NCI-H82 treated with DMSO at 0.1 percent for 48 hours (cell line): ENCODE measurements around the gene MYBPC3.
"Not testable (repeated sequence)": the region's sequence is repeated elsewhere in the genome, so short reads cannot be mapped to it uniquely, and the experiment has no call there.

Experiments
- DNase-seq: peaks from one replicate; lab custom pipeline; 2025; ENCODE audit not compliant: unreplicated experiment; lab: John Stamatoyannopoulos, UW

Gene MYBPC3

GRCh38 chr11:47326198-47326597, 26.3 kb downstream of the MYBPC3 start:
- no peak for DNase-seq

DNA sequence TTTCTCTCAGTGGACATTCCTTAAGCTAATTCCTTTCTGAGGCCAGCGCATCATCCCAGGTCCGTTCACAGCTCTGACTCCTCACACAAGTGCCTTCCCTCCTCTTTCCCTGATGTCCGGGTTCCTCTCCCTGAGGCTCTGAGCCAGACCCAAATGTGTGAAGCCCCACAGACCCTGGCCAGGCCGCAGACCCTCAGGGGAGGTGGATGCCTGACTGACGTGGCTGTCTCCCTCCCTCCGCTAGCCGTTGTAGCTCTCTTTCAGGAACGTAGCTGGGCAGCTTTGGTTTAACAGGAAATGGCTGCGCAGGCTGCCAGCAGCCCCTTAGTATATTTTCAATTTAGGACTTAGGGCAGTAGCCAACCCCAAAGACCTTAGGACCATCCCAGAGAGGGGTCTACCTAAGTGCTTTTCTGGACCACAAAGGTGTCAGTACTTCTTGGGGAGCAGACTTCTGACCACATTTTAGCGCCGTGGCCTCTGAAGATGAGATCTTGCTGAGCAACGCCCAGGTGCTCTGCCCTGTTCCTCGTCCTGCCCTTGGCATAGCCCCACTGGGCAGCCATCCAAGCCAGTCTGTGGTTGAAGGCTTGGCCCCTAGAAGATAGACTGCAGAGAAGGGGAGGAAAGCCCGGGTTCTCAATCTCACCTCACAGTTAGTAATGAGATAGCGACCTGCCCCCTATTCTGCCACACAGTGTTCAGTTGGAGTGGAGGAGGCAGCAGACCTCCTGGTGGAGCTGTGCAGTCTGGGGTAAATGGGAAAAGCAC, 27.0 kb downstream of the MYBPC3 start:
- no peak for DNase-seq

- no peak for DNase-seq
These were observed 28.0 kb downstream of the MYBPC3 start for GRCh38 chr11:47324520-47324919.

DNA sequence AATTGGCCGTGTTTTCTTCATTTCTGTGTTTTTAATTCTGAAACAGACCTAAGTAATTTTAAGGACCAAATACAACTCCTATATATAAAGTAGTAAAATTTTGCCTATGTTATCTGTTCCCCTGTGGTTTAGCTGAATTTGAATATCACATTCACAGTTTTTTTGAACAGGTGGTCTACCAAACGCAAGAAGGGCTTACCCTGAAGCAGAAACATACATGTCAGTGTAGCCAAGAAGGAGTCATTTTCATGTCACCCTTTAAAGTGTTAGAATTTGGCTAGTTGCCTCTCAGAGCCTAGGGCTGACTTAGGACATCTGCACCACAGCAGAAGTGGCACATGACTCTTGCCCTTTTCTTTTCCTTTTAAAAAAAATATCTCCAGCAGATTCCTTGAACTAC, 34.3 kb downstream of the MYBPC3 start:
- no peak for DNase-seq

DNA sequence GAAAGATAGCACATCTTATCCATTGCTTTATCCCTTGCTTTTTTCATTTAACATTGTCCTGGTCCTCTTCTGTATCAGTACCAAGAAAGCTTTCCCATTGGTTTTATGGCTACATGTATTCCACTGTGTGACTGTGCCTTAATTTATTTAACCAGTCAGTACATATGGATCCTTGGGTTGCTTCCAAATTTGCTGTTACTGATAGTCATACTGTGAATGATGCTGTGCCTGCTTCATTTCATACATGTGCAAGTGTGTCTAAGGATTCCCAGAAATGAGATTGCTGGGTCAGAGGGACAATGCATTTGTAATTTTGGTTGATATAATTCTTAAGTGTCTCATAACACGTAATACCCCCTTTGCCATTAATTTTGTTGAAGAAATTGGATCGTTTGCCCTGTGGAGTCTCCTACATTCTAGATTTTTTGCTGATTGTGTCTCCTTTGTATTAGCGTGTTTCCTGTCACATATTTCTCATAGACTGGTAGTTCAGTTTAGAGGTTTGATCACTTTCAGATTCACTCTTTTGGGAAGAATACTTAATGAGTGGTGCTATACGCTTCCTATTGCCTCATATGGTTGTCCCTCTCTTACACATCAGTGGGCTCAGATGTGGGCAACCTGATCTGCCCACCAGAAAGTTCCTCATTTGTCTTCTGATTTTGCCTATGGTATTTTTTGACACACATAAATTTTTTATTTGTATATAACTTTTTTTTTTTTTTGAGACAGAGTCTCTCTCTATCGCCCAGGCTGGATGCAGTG, 35.3 kb downstream of the MYBPC3 start:
- no peak for DNase-seq

GRCh38 chr11:47316501-47316900, 36.0 kb downstream of the MYBPC3 start:
- not testable (repeated sequence) for DNase-seq

DNA sequence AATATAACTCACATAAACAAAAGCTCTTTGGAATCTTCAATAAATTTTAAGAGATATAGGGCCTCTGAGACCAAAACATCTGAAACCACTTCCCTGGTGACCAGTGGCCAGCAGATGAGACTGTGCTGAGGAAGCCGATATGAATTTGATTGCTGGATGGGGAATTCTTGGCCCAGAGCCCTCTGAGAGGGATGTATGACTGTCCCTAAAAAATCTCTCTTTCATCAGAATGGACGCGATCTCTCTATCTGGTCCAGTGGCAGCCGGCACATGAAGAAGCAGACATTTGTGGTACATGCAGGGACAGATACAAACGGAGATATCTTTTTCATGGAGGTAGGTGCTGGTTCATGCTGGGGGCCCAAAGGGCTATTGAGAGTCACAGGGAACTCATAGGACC, 37.5 kb downstream of the MYBPC3 start:
- no peak for DNase-seq

DNA sequence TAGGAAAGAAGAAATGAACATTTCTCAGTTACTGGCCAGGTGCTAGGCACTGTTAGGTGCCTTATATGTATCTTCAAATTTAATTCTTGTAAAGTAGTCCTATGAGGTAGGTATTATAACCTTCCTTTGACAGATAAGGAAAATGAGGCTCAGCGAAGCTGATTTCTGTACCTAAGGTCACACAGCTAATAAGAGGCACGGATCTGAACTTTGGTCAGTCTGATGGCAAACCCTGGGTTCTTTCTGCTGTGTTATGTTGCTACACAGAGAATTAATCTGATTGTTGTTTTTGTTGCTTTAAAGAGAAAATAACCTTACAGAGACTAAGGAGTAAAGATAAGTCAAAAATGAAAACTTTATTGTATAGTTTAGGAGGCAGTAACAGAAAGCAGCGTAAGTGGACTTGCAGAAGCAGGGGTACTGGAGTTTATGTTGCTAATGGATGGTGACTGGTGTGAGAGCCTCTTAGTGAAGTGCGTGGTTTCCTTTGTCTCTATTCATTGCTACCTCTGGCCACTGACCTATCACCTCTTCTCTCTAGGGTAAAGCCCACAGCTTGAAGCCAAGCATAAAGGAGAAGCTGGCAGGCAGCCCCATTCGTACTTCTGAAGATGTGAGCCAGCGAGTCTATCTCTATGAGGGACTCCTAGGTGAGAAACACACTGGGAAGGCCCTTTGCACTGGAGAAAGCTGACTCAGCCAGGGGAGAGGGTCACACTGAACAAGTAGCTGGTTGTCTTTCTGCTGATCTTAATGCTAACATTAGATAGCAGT, 44.3 kb downstream of the MYBPC3 start:
- DNase-seq = no peak

DNA sequence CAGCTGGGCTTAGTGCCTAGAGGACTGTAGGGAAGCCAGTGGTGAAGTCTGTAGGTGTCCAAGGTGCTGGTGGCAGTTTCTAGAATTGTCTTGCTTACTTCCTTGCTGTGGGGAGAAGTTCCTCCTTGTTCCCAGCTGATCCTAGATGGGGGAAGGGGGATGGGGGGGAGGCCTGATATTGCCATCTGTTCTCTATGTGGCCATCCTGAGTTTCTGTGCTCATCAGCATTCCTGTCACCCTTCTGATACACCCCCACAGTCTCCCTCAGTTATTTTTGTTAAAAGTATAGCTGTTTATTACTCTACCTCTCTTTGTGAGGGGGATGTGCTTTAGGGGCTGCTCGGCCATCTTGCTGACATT, 46.0 kb downstream of the MYBPC3 start:
- DNase-seq = peak; percentile 49

GRCh38 chr11:47305734-47306483, 46.6 kb downstream of the MYBPC3 start:
- peak; percentile 62 for DNase-seq

DNA sequence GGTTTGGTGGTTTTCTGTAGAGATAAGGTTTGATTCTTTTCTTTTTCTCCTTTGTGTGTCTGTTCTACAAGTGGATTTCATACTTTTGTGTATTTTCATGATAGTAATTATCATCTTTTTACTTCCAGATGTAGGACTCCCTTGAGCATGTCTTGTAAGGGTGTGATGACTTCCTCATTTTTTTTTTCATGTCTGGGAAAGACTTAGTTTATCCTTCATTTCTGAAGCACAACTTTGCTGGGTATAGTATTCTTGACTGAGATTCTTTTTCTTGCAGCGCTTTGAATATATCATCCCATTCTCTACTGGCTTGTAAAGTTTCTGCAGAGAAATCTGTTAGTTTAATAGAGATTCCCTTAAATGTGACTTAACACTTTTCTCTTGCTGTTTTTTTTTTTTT, 49.6 kb downstream of the MYBPC3 start:
- DNase-seq = no peak

DNA sequence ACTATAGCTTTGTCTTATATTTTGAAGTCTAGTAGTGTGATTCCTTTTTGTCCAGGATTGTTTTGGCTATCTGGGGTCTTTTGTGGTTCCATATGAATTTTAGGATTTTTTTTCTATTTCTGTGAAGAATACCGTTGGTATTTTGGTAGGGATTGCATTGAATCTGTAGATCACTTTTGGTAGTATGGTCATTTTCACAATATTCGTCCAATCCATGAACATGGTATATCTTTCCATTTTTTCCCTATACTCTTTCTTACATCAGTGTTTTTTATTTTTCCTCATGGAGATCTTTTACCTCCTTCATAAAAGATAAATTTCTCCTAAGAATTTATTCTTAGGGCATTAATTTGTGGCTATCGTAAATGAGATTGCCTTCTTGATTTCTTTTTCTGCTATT, 53.4 kb downstream of the MYBPC3 start:
- no peak for DNase-seq

GRCh38 chr11:47296045-47296444, 56.5 kb downstream of the MYBPC3 start:
- DNase-seq = no peak

DNA sequence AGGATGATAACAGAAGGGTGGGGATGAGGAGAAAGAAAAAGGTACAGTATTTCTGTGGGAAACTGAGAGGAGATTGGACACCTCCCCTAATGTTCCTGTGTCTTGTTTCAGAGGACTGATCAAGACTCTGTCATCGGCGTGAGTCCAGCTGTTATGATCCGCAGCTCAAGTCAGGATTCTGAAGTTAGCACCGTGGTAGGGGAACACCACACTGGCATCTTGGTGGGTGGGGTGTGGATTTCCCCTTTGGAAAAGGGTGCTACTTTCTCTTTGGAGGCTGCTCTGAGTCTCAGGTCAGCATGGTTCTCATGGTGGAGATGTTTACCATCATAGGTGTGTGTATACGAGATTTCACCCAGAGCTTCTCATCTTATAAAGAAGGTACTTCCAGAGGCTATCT, 57.1 kb downstream of the MYBPC3 start:
- no peak for DNase-seq

- no peak for DNase-seq
These were observed 62.6 kb downstream of the MYBPC3 start for GRCh38 chr11:47289856-47290255.

DNA sequence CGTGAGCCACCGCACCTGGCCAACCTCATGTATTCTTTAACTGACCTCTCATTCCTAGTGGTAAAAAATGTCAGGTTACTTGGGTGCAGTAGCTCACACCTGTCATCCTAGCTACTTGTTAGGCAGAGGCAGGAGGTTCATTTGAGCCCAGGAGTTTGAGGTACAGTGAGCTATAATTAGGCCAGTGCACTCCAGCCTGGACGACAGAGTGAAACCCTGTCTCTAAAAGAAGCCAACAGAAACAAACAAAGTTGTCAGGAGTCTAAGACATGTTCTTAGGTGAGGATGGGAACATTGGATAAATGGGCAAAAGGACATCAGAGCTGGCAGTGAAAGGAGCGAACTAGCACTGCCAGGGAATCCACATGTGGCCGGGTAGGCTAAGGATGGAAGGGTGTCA, 64.4 kb downstream of the MYBPC3 start:
- no peak for DNase-seq

- DNase-seq = no peak
These were observed 66.3 kb downstream of the MYBPC3 start for GRCh38 chr11:47285969-47286770.

DNA sequence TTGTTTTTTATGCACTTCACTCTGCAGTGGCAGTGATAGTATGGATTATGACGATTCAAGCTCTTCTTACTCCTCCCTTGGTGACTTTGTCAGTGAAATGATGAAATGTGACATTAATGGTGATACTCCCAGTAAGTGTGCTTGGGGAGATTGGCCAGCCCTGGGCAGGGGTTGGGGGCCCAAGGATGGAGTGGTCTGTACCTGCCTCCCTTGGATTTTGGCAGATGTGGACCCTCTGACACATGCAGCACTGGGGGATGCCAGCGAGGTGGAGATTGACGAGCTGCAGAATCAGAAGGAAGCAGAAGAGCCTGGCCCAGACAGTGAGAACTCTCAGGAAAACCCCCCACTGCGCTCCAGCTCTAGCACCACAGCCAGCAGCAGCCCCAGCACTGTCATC, 68.4 kb downstream of the MYBPC3 start:
- DNase-seq = no peak

- no peak for DNase-seq
These were observed 70.0 kb downstream of the MYBPC3 start for GRCh38 chr11:47282462-47282861.
